Stomach (tissue), 9 donors: ENCODE measurements around the gene LRRC7. TPM values are rescaled to one million over a fixed set of nuclear protein-coding genes. Genes with fewer than 3 reads are reported as not detected.

Experiments used
- DNase-seq, 2 donors: peaks; one replicate each; pipeline versions ENCODE4 v3.0.0 to v3.0.0-alpha.2; 2013 to 2019
- H3K27ac ChIP-seq, 5 donors: fragments of 200-600 bp in 4 of 5; sonication (generic) in 4 of 5; one replicate each; pipeline ENCODE4 v1.5.1; 2013 to 2019; ENCODE audit warnings: mild to moderate bottlenecking in 1 of 5, moderate library complexity in 1 of 5
- H3K27me3 ChIP-seq, 3 donors: fragments of 200-600 bp; sonication (generic); one replicate each; pipeline ENCODE4 v1.5.1; 2017 to 2019; ENCODE audit warnings: mixed run types in 1 of 3
- H3K36me3 ChIP-seq, 4 donors: fragments of 200-600 bp; sonication (generic); 1 replicate in 3 of 4; 2 replicates in 1 of 4; pipeline ENCODE4 v1.5.1; 2016 to 2019
- H3K4me1 ChIP-seq, 4 donors: fragments of 200-600 bp; sonication (generic); one replicate each; pipeline ENCODE4 v1.5.1; 2016 to 2019
- H3K4me3 ChIP-seq, 4 donors: fragments of 200-600 bp; sonication (generic) in 3 of 4; one replicate each; pipeline ENCODE4 v1.5.1; 2016 to 2019; ENCODE audit warnings: mild to moderate bottlenecking in 1 of 4
- H3K9me3 ChIP-seq, 4 donors: fragments of 200-600 bp; sonication (generic); one replicate each; pipeline ENCODE4 v1.5.1; 2016 to 2019
- EP300 ChIP-seq: sonication (generic); formaldehyde crosslinking; IDR thresholded peaks from one replicate; pipeline ENCODE4 v1.6.1; 2017; ENCODE audit warnings: antibody characterized with exemption
- POLR2A ChIP-seq, 4 donors: fragments of 450-650 bp; IDR thresholded peaks; one replicate each; pipeline ENCODE4 v1.6.1; 2016; ENCODE audit warnings: antibody characterized with exemption in 4 of 4, control low read depth in 2 of 4, mild to moderate bottlenecking in 1 of 4, moderate library complexity in 1 of 4
- POLR2AphosphoS5 ChIP-seq, 3 donors: sonication (generic); formaldehyde crosslinking; IDR thresholded peaks; one replicate each; pipeline ENCODE4 v1.6.1; 2016; ENCODE audit warnings: antibody characterized with exemption in 3 of 3
- WGBS, 5 donors: extraction: QIAGEN DNeasy Blood & Tissue Kit in 3 of 5; methylation state at CpG; one replicate each; pipeline versions ENCODE4 v1.1.5 to v1.1.7; 2013 to 2018; 5-methylcytosine and 5-hydroxymethylcytosine counted together
- intact Hi-C: fragments of 100-400 bp; cut with DNase I; formaldehyde crosslinking; loops from one replicate; pipeline ENCODE4 v1.15.1; 2023; ENCODE audit warnings: low total_unique reads
- polyA plus RNA-seq, 3 donors: library from polyadenylated mRNA; stranded (reverse); fragments of 200-250 nt; gene quantifications; one replicate each; pipeline ENCODE4 v1.2.3, GENCODE V29; 2013
- total RNA-seq, 5 donors: library from RNA; depleted of rRNA; stranded (reverse); fragments of >200 nt; gene quantifications; one replicate each; pipeline versions ENCODE4 v1.1.0 to v1.2.3, GENCODE V29; 2014 to 2016
- TF ChIP-seq, protein P1 (sequence below), 7 experiments: fragments of 450-650 bp in 4 of 7; fragments of 200-600 bp in 3 of 7; sonication (generic) in 3 of 7; IDR thresholded peaks; one replicate each; pipeline ENCODE4 v1.5.1; 2016 to 2019; ENCODE audit warnings: antibody characterized with exemption in 7 of 7, control low read depth in 2 of 7, mild to moderate bottlenecking in 1 of 7
- donor health status: healthy with polysubstance abuse.
- donor health status: Bipolar disorder and iron deficiency.
- donor health status: healthy.

The LRRC7 gene
- total and polyA plus RNA-seq, 8 donors = 0.06 to 22.4 (median 0.31) TPM; not detected in 1

DNA sequence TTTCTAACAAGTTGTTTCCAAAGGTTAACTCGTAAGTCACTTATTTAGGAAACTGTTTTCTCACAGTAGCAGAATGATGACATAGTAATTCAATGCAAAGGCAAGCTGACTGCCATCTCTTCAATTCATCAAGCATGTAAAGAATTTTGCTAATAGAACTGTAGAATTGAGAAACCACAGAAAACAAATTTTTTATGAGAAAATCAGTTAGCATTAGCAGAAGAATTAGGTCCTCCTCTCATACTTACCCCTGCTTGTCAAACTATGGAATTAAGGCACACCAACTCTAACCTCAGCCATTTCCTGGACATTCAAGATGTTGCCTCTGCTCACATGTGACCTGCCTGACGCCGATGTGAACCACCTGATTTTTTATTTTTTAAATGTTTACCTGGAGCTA, 522.4 kb downstream of the LRRC7 start:
- Histone ChIP-seq H3K27ac (no peak overlapping the region), H3K27me3 (no peaks in the 10 kb centered on the region), H3K4me3 (no peak overlapping the region), H3K36me3 (no peaks in the 10 kb centered on the region), H3K9me3 (no peaks in the 10 kb centered on the region), H3K4me1 (no peaks in the 10 kb centered on the region)
- 75 to 78% (median 77%) methylated on average over 3 of the region's 3 CpGs for WGBS, 5 donors
- TF ChIP-seq POLR2A (IDR thresholded peaks at IDR 0.05) (no peak), POLR2AphosphoS5 (IDR thresholded peaks at IDR 0.05) (no peak), EP300 (no peak)
- TF ChIP-seq, protein P1, sequence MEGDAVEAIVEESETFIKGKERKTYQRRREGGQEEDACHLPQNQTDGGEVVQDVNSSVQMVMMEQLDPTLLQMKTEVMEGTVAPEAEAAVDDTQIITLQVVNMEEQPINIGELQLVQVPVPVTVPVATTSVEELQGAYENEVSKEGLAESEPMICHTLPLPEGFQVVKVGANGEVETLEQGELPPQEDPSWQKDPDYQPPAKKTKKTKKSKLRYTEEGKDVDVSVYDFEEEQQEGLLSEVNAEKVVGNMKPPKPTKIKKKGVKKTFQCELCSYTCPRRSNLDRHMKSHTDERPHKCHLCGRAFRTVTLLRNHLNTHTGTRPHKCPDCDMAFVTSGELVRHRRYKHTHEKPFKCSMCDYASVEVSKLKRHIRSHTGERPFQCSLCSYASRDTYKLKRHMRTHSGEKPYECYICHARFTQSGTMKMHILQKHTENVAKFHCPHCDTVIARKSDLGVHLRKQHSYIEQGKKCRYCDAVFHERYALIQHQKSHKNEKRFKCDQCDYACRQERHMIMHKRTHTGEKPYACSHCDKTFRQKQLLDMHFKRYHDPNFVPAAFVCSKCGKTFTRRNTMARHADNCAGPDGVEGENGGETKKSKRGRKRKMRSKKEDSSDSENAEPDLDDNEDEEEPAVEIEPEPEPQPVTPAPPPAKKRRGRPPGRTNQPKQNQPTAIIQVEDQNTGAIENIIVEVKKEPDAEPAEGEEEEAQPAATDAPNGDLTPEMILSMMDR (IDR thresholded peaks at IDR 0.05) = no peak
- no peak for DNase-seq
- intact Hi-C loops = no loop called here

DNA sequence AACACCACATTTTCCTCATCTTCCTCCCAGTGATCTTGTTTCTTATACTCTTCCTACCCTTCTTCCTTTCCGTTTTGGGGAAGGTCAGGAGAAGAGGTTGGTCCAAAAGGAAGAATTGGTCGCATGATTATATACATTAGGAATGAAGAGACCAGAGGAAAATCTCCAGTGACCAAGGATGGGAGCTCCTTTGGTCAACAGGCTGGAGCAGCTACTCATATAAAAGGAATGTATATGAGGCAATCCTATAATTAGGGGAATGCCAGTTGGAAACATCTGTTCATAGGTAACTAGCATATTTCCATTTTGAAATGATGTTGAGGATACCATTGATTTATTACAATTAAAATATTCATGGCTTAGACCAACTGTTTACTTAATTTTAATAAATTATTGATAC, 523.2 kb downstream of the LRRC7 start:
- Histone ChIP-seq H3K4me3 (no peak overlapping the region), H3K4me1 (no peaks in the 10 kb centered on the region), H3K9me3 (no peaks in the 10 kb centered on the region), H3K27me3 (no peaks in the 10 kb centered on the region), H3K36me3 (no peaks in the 10 kb centered on the region), H3K27ac (no peak overlapping the region)
- no peak for DNase-seq
- no peak for TF ChIP-seq POLR2A (IDR thresholded peaks at IDR 0.05)
- WGBS, 5 donors = 84 to 86% (median 85%) methylated on average over 2 of the region's 2 CpGs
- intact Hi-C loops = no loop called here

DNA sequence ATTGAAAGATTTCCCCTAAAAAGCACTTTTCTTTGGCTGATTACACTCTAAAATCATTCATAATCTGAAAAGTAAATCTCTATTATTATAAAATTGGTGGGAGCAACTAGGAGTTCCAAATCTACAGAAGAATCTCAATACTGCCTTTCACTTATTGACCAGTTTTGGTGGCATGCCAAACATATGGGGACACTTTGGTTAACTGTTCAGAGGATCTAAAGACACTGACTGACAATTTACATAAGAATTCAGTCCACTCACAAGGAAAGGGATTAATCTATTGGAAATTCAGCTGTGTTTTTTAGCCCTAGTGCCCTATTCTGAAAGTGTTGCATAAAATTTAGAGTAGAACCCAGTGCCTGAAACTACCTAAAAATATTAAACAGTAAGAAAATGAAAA, 524.1 kb downstream of the LRRC7 start:
- TF ChIP-seq EP300 (no peak), POLR2AphosphoS5 (IDR thresholded peaks at IDR 0.05) (no peak), POLR2A (IDR thresholded peaks at IDR 0.05) (no peak)
- TF ChIP-seq, protein P1 (IDR thresholded peaks at IDR 0.05) = no peak

DNA sequence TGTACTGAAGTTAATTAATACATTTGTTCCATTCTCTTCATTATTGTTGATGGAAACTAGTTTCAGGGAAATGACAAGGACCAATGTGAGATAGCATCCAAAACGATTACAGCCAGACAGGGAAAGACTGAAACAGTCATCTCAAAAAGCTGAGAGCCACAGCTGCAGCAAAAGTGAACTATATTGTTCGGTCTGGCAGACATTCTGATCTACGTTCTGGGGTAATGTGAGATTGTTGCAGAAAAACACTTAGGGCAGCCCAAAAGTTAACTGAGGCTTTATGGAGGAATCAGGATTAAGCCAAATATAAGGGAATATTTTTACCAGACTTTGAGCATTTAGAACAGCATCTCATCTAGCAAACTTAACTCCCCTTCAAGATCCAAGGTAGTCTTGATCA, 524.8 kb downstream of the LRRC7 start:
- Histone ChIP-seq H3K27ac (no peak overlapping the region), H3K4me1 (no peaks in the 10 kb centered on the region), H3K36me3 (no peaks in the 10 kb centered on the region), H3K9me3 (no peaks in the 10 kb centered on the region), H3K4me3 (no peak overlapping the region), H3K27me3 (no peaks in the 10 kb centered on the region)
- DNase-seq = no peak
- 56 to 68% (median 60%) methylated on average over 3 of the region's 3 CpGs for WGBS, 5 donors
- intact Hi-C loops = no loop called here
- TF ChIP-seq POLR2A (IDR thresholded peaks at IDR 0.05) = no peak
- TF ChIP-seq, protein P1 (IDR thresholded peaks at IDR 0.05) = no peak
- TF ChIP-seq EP300 = no peak
- no peak for TF ChIP-seq POLR2AphosphoS5 (IDR thresholded peaks at IDR 0.05)

More for the DNA sequence above, 524.1 kb downstream of the LRRC7 start:
- no peaks in the 10 kb centered on the region for H3K36me3 ChIP-seq
- no peak overlapping the region for H3K27ac ChIP-seq
- no peak overlapping the region for H3K4me3 ChIP-seq
- no peaks in the 10 kb centered on the region for H3K9me3 ChIP-seq
- no peak for DNase-seq
- H3K4me1 ChIP-seq = no peaks in the 10 kb centered on the region
- intact Hi-C loops = no loop called here
- H3K27me3 ChIP-seq = no peaks in the 10 kb centered on the region

DNA sequence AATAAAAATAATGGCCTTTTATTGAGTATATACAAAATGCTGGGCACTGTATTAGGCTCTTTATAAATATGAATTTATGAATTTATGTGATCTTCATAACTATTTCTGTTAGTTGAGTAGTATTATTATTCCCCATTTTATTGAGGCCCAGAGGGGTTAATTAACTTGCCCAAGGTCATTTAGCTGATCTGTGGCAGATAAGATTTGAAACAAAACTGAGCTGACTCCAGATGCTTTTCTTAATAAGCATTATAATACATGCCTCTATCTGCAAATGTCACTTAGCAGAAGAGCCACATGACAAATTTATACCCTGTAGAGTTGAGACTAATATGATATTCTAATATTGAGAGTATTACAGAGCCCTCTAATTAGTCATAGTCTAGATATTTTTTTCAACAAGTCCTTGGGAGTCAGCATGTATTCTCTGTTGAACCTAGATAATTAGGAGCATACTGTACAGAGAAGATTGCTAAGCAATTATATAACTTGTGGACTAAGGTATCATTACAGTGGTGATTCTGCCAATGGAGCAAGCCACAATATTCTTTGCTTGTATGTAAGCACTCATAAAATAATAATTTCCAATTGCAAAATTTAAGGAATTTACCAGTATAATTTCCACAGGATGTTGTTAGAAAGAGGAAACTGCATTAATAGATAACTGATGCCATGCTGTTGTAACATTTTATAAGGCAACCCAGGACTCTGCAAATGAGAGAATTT, 525.7 kb downstream of the LRRC7 start:
- TF ChIP-seq, protein P1 (IDR thresholded peaks at IDR 0.05) = no peak
- TF ChIP-seq EP300 = no peak
- TF ChIP-seq POLR2A (IDR thresholded peaks at IDR 0.05) = no peak
- no peak overlapping the region for H3K4me3 ChIP-seq
- H3K27me3 ChIP-seq = no peaks in the 10 kb centered on the region
- no peaks in the 10 kb centered on the region for H3K9me3 ChIP-seq
- no peaks in the 10 kb centered on the region for H3K4me1 ChIP-seq
- intact Hi-C loops = no loop called here
- no peak for DNase-seq
- H3K27ac ChIP-seq = no peak overlapping the region
- H3K36me3 ChIP-seq = no peaks in the 10 kb centered on the region
